ENCODE measurements around the gene DOCK10.

- TF ChIP-seq, protein P1, sequence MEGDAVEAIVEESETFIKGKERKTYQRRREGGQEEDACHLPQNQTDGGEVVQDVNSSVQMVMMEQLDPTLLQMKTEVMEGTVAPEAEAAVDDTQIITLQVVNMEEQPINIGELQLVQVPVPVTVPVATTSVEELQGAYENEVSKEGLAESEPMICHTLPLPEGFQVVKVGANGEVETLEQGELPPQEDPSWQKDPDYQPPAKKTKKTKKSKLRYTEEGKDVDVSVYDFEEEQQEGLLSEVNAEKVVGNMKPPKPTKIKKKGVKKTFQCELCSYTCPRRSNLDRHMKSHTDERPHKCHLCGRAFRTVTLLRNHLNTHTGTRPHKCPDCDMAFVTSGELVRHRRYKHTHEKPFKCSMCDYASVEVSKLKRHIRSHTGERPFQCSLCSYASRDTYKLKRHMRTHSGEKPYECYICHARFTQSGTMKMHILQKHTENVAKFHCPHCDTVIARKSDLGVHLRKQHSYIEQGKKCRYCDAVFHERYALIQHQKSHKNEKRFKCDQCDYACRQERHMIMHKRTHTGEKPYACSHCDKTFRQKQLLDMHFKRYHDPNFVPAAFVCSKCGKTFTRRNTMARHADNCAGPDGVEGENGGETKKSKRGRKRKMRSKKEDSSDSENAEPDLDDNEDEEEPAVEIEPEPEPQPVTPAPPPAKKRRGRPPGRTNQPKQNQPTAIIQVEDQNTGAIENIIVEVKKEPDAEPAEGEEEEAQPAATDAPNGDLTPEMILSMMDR (IDR thresholded peaks at IDR 0.05; ENCODE audit: low read depth, low read length) = no peak
- no peak for TF ChIP-seq POLR2A (IDR thresholded peaks at IDR 0.05; ENCODE audit: extremely low read depth, insufficient read length)
Measured at GRCh38 chr2:225076125-225076524, 33.9 kb upstream of the DOCK10 start.
